Kidney tubule cell (primary cell): Measurements from ENCODE around the gene CARS1.
"Not testable (repeated sequence)": the region's sequence is repeated elsewhere in the genome, so short reads cannot be mapped to it uniquely, and the experiment has no call there.

Source experiments
- DNase-seq: peaks from one replicate; pipeline ENCODE4 v3.0.0-alpha.2; 2018; ENCODE audit warnings: low spot score

CARS1 gene

GRCh38 chr11:3089236-3090061, 32.2 kb upstream of the CARS1 start:
- no peak for DNase-seq

- DNase-seq, result no peak
Observed at GRCh38 chr11:3088806-3089205, 31.6 kb upstream of the CARS1 start.

- DNase-seq, result peak; percentile 33
Observed at GRCh38 chr11:3087821-3088800, 30.9 kb upstream of the CARS1 start.

GRCh38 chr11:3087373-3087772, 30.1 kb upstream of the CARS1 start:
- no peak for DNase-seq

- no peak for DNase-seq
Observed at GRCh38 chr11:3086671-3087150, 29.5 kb upstream of the CARS1 start.

- no peak for DNase-seq
Observed at GRCh38 chr11:3086114-3086513, 28.9 kb upstream of the CARS1 start.

- no peak for DNase-seq
Observed at GRCh38 chr11:3085052-3085451, 27.8 kb upstream of the CARS1 start.

- no peak for DNase-seq
Observed at GRCh38 chr11:3083321-3083720, 26.1 kb upstream of the CARS1 start.

- no peak for DNase-seq
Observed at GRCh38 chr11:3081386-3081751, 24.1 kb upstream of the CARS1 start.

GRCh38 chr11:3080733-3081385, 23.6 kb upstream of the CARS1 start:
- no peak for DNase-seq

GRCh38 chr11:3080104-3080503, 22.9 kb upstream of the CARS1 start:
- DNase-seq, result no peak

- no peak for DNase-seq
Observed at GRCh38 chr11:3077846-3078440, 20.7 kb upstream of the CARS1 start.

GRCh38 chr11:3077189-3077836, 20.1 kb upstream of the CARS1 start:
- peak; percentile 66 for DNase-seq

GRCh38 chr11:3074912-3075589, 17.8 kb upstream of the CARS1 start:
- DNase-seq, result peak; percentile 34

- peak; percentile 53 for DNase-seq
Observed at GRCh38 chr11:3073029-3073435, 15.8 kb upstream of the CARS1 start.

GRCh38 chr11:3069425-3069824, 12.2 kb upstream of the CARS1 start:
- no peak for DNase-seq

- DNase-seq, result not testable (repeated sequence)
Observed at GRCh38 chr11:3066308-3066707, 9.1 kb upstream of the CARS1 start.

GRCh38 chr11:3064709-3065108, 7.5 kb upstream of the CARS1 start:
- not testable (repeated sequence) for DNase-seq

- DNase-seq, result not testable (repeated sequence)
Observed at GRCh38 chr11:3063876-3064275, 6.7 kb upstream of the CARS1 start.

GRCh38 chr11:3063432-3063831, 6.2 kb upstream of the CARS1 start:
- not testable (repeated sequence) for DNase-seq
